Stimulated activated CD4-positive, alpha-beta T cell treated with anti-CD3 and anti-CD28 coated beads, Interleukin-1b, Interleukin-23, amount 100 ng/mL, for 1 hour (primary cell): ENCODE data around the gene HOXB2.

Experiments used
- DNase-seq, 2 donors: peaks; one replicate each; pipeline ENCODE4 v3.0.0-alpha.2; 2020; ENCODE audit warnings: low read depth in 2 of 2

The HOXB2 gene

GRCh38 chr17:48565925-48566710 is 21.2 kb upstream of the HOXB2 start:
- no peak for DNase-seq

DNA sequence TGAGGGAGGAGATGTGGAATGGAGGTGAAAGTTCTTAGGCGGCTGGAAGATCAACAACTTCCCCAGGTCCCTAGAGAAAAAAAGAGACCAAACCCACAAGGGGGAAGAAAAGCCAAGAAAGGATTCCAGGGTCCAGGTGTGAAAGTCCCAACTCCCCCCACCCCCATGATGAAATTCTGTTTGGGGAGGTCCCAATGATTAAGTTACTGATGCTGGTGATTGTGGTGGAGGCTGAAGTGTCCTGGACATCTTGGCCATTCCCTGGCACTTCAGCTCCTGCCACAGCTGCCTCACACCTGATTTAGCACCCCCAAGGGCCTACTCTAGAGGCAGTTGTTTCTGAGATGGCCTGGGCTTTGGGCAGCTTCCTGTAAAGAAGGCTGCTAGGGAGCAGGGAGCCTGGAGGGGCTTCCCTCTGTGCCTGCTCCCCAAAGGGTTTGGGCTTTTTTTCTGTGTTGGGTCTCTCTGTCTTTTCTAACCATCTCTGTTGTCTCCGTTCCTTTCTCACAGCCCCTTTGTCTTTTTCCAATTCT is 20.2 kb upstream of the HOXB2 start:
- DNase-seq, result no peak

DNA sequence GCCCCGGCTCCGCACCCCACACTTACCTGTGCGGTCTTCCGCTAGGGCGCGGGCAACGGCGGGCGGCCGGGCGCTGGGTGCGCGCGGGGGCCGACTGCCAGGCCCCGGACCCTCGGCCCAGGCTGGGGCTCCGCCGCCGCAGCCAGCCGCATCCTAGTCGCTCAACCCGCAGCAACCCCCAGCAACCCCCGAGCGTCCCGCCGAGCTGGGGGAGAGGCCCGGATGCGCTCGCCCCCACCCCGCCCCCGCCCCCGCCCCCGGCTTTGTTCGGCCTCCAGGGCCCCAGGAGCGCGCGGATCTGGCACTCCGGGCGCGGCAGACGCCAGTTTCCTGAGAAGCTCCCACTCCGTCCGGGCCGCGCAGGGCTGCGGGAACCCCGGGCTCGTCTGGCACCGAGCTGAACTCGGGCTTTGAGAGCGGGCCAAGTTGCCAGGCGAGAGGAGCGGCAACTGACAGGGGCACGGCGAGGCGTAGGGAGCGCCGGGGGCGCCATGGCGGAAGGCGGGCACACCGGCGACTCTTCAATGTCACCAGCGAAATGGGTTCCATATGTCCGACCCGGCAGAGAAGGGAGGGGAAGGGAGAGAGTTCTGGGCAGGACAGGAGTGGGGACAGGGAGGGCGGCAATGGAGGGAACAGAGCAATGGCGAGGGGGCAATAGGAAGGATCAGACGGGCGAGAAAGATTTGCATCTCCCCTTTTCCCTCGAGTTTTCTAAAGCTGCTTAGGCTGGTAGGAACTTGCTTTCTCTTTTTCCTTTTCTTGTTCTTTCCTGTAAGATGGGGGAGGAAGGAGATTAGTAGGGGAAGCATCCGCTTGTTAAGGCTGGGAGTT is 19.5 kb upstream of the HOXB2 start:
- no peak for DNase-seq

DNA sequence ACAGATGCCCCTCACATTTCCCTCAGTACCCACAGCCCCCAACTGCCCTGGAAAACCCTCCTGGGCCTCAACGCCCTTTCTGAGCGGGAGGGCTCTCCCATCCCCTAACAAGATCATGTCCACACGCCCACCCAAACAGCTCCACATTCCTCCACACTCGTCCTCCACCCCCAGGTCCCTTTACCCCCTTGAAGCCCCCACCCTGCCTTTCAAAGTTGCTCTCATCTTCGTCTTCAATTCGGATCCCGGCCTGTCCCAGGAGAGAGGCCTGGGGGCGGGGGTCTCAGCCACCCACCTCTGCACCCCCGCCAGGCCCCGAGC is 18.9 kb upstream of the HOXB2 start:
- no peak for DNase-seq

GRCh38 chr17:48563385-48563838 is 18.5 kb upstream of the HOXB2 start:
- no peak for DNase-seq

- no peak for DNase-seq
Measured at GRCh38 chr17:48562934-48563333, 18.0 kb upstream of the HOXB2 start.

GRCh38 chr17:48561884-48562810 is 17.2 kb upstream of the HOXB2 start:
- no peak for DNase-seq

DNA sequence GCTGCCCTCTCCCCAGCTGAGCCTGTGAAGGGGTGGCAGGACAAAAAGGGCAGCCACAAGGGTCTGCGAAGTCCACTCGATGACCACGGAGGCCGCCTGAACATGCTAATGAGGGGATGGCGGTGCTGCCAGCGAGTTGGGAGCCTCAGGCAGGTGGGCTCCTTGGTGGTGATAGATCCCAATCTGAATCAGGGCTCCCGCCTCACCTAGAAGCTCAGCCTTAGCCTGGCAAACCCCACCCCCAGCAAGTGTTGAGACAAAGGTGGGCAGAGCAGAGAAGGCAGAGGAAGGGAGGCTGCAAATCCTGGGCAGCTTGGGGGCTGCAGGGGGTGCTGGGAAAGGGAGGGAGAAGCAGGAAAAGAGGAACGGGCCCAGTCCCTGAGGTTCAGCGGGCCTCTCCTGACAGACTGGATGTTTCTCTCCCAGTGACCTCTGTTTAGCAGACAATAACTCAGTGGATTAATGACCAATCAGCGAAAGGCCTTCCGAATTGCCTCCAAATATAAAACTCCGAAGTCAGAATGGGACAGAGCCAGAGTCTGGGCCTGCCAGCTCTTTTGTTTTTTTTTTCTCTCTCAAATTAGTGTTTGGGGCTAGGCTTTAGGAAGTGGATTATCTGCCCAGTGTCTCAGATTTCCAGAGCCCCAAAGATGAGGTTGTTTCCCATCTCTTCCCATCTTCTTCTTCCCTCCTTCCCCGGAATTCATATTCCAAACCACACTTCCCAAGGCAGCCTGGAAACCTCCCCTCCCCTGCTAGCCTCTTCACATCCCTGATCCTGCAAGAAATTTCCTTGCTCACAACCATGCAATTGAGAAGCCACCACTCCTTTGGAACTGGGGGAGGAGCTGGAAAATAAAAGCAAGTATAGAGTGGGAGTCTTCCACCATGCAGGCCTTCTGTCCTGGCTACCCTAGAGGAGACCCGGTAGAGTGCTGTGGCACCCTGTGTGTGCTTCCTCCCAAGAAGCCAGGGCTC is 15.2 kb upstream of the HOXB2 start:
- DNase-seq, result no peak

GRCh38 chr17:48559122-48559839 is 14.4 kb upstream of the HOXB2 start:
- no peak for DNase-seq

DNA sequence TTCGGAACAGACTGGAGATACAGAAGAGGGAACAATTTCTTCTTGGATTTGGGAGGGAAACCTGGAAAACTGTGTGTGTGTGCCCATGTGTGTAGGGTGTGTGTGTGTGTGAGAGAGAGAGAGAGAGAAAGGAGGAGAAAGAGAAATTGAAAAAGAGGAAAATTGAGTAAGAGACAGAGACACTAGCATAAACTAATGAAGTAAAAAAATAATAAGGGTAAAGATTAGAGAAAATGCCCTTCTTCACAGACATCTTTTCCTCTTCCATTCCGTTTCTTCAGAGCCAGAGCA is 13.9 kb upstream of the HOXB2 start:
- no peak for DNase-seq

- no peak for DNase-seq
Measured at GRCh38 chr17:48558057-48558830, 13.3 kb upstream of the HOXB2 start.

GRCh38 chr17:48556576-48557401 is 11.9 kb upstream of the HOXB2 start:
- DNase-seq, result no peak

- no peak for DNase-seq
Measured at GRCh38 chr17:48556229-48556575, 11.3 kb upstream of the HOXB2 start.

- DNase-seq, result no peak
Measured at GRCh38 chr17:48555258-48556228, 10.6 kb upstream of the HOXB2 start.

- no peak for DNase-seq
Measured at GRCh38 chr17:48554412-48555257, 9.7 kb upstream of the HOXB2 start.

- DNase-seq, result no peak
Measured at GRCh38 chr17:48553826-48554225, 8.9 kb upstream of the HOXB2 start.

DNA sequence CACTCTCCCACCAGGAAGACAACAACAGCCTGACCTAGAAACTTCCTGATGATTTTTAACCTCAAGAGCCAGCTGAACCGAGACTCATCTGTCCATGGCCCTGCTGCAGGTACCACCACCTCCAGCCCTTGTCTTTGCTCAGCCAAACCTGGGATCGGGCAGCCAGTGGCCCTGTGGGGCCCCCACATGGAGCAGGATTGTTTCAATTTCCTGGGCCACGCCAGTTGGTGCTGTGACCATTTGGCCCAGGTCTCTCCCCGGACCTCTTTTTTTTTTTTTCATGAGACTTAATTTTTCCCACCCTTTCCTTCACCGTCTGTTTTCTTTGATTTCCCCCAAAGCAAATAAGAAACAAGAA is 8.3 kb upstream of the HOXB2 start:
- DNase-seq, result no peak
